Fibroblast of lung (primary cell): ENCODE measurements around the gene WDR7.

ENCODE experiments used
- CTCF ChIP-seq, 2 donors: IDR thresholded peaks in 1 of 2; conservative IDR thresholded peaks in 1 of 2; 1 replicate in 1 of 2; 2 replicates in 1 of 2; pipeline ENCODE4 v1.5.1; 2011 to 2012; ENCODE audit warnings: low read length in 2 of 2, control low read depth in 1 of 2, inconsistent platforms in 1 of 2, low read depth in 1 of 2, mild to moderate bottlenecking in 1 of 2
- EZH2 ChIP-seq: IDR thresholded peaks from 2 replicates; pipeline ENCODE4 v1.5.1; 2012; ENCODE audit warnings: low read length, control low read depth, mild to moderate bottlenecking; ENCODE audit errors: missing control alignments

GRCh38 chr18:57062178-57062577 is 411.0 kb downstream of the WDR7 start:
- TF ChIP-seq CTCF (conservative IDR thresholded peaks at IDR 0.05 in 1 of 2, IDR thresholded peaks at IDR 0.05 in 1 of 2; ENCODE audit: low read depth in 1 of 2, low read length in 2 of 2) (no peak), EZH2 (no peak)
